DND-41 (cell line): ENCODE data around the gene TOM1.

Source experiments
- ATAC-seq: fragments of 200-7000 bp; cut with Tn5 transposase; 3 replicates; pipeline ENCODE4 v1.9.1; 2021; ENCODE audit warnings: low read depth; ENCODE audit not compliant: insufficient read depth
- DNase-seq: peaks from one replicate; pipeline ENCODE4 v3.0.0-alpha.2; 2020
- H2AFZ ChIP-seq: 2 replicates; pipeline ENCODE4 v1.6.0; 2012; ENCODE audit warnings: low read depth, low read length
- H3K27ac ChIP-seq: 2 replicates; pipeline ENCODE4 v1.5.1; 2012; ENCODE audit warnings: low read length, inconsistent platforms
- H3K27me3 ChIP-seq: fragments of 200-600 bp; sonication (generic); 2 replicates; pipeline ENCODE4 v1.6.0; 2012; ENCODE audit warnings: low read length, mild to moderate bottlenecking, inconsistent platforms; ENCODE audit not compliant: insufficient read depth, poor library complexity
- H3K36me3 ChIP-seq: 2 replicates; pipeline ENCODE4 v1.5.1; 2012; ENCODE audit warnings: low read length, inconsistent platforms; ENCODE audit not compliant: insufficient read depth
- H3K4me1 ChIP-seq: 2 replicates; pipeline ENCODE4 v1.5.1; 2012; ENCODE audit warnings: mild to moderate bottlenecking, low read length; ENCODE audit not compliant: insufficient read depth
- H3K4me2 ChIP-seq: 2 replicates; pipeline ENCODE4 v1.6.0; 2012; ENCODE audit warnings: mild to moderate bottlenecking, moderate library complexity, low read length, inconsistent platforms; ENCODE audit not compliant: insufficient read depth
- H3K4me3 ChIP-seq, 2 experiments: fragments of 200-600 bp in 1 of 2; shearing (Covaris generic) in 1 of 2; 2 replicates each; pipeline ENCODE4 v1.5.1; 2012 to 2016; ENCODE audit warnings: inconsistent platforms in 2 of 2, low read length in 2 of 2, mild to moderate bottlenecking in 2 of 2, low read depth in 1 of 2, moderate library complexity in 1 of 2
- H3K79me2 ChIP-seq: 2 replicates; pipeline ENCODE4 v1.6.0; 2012; ENCODE audit warnings: low read length, inconsistent platforms; ENCODE audit not compliant: insufficient read depth
- H3K9ac ChIP-seq: 2 replicates; pipeline ENCODE4 v1.6.0; 2012; ENCODE audit warnings: low read depth, mild to moderate bottlenecking, inconsistent platforms, low read length, moderate library complexity
- H3K9me3 ChIP-seq: 2 replicates; pipeline ENCODE4 v1.5.1; 2012; ENCODE audit warnings: low read length, moderate library complexity, mild to moderate bottlenecking, inconsistent platforms; ENCODE audit not compliant: insufficient read depth, severe bottlenecking
- H4K20me1 ChIP-seq: 2 replicates; pipeline ENCODE4 v1.6.0; 2012; ENCODE audit warnings: low read length; ENCODE audit not compliant: insufficient read depth
- EZH2 ChIP-seq: IDR thresholded peaks from 3 replicates; pipeline ENCODE4 v1.6.1; 2012; ENCODE audit warnings: borderline replicate concordance, low read depth, mild to moderate bottlenecking, moderate library complexity, low read length, inconsistent platforms; ENCODE audit not compliant: severe bottlenecking
- TF ChIP-seq, protein P1 (sequence below): IDR thresholded peaks from 2 replicates; pipeline ENCODE4 v1.5.1; 2012; ENCODE audit warnings: borderline replicate concordance, low read length, moderate library complexity, mild to moderate bottlenecking; ENCODE audit not compliant: poor library complexity, severe bottlenecking; ENCODE audit errors: extremely low read depth

Gene TOM1

DNA sequence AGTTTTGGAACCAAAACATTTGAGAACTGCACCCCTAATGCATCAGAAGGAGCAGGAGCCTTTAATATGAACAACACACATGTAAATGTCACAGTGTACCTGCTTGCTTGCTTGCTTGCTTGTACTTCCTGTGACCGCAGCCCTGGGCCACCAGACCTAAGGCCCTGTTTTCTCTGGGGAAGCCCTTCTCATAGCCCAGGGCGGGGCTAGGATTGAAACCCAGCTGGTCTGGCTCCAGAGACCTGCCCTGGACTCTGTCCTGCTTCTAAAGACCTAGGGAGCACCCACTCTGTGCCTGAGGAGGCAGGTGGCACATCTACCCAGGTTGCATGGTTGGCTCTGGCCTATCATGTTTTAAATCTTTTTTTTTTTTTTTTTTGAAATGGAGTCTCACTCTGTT is 92.7 kb downstream of the TOM1 start:
- H3K4me3 ChIP-seq: no peak overlapping the region
- ATAC-seq (no peak), DNase-seq (no peak)
- no peaks in the 10 kb centered on the region for H3K36me3 ChIP-seq
- no peaks in the 10 kb centered on the region for H4K20me1 ChIP-seq
- H3K4me1 ChIP-seq: no peaks in the 10 kb centered on the region
- TF ChIP-seq, protein P1, sequence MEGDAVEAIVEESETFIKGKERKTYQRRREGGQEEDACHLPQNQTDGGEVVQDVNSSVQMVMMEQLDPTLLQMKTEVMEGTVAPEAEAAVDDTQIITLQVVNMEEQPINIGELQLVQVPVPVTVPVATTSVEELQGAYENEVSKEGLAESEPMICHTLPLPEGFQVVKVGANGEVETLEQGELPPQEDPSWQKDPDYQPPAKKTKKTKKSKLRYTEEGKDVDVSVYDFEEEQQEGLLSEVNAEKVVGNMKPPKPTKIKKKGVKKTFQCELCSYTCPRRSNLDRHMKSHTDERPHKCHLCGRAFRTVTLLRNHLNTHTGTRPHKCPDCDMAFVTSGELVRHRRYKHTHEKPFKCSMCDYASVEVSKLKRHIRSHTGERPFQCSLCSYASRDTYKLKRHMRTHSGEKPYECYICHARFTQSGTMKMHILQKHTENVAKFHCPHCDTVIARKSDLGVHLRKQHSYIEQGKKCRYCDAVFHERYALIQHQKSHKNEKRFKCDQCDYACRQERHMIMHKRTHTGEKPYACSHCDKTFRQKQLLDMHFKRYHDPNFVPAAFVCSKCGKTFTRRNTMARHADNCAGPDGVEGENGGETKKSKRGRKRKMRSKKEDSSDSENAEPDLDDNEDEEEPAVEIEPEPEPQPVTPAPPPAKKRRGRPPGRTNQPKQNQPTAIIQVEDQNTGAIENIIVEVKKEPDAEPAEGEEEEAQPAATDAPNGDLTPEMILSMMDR: no peak
- TF ChIP-seq EZH2: no peak
- H3K79me2 ChIP-seq: no peaks in the 10 kb centered on the region
- no peaks in the 10 kb centered on the region for H3K9me3 ChIP-seq
- no peak overlapping the region for H3K4me2 ChIP-seq
- H3K27ac ChIP-seq: no peak overlapping the region
- no peak overlapping the region for H2AFZ ChIP-seq
- H3K9ac ChIP-seq: no peak overlapping the region
- no peaks in the 10 kb centered on the region for H3K27me3 ChIP-seq

DNA sequence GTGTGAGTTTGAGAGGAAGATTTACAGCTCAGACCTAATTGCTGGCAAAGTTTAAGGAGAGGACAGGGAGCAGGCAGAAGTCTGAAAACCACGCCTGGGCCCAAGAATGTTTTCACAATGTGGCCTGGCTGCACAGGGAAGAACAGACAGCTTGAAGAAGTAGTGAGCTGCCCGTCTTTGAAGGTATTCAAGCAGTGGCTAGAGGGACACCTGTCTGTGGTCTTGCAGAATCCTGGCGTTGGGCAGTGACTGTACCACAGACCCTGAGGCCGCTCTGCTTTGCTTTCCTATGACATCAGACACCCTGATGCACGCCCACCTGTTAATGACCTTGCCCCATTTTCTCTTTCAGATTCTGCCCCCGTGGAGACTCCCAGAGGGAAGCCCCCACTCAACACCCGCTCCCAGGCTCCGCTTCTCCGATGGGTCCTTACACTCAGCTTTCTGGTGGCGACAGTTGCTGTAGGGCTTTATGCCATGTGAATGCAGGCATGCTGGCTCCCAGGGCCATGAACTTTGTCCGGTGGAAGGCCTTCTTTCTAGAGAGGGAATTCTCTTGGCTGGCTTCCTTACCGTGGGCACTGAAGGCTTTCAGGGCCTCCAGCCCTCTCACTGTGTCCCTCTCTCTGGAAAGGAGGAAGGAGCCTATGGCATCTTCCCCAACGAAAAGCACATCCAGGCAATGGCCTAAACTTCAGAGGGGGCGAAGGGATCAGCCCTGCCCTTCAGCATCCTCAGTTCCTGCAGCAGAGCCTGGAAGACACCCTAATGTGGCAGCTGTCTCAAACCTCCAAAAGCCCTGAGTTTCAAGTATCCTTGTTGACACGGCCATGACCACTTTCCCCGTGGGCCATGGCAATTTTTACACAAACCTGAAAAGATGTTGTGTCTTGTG is 93.7 kb downstream of the TOM1 start:
- Histone ChIP-seq H3K4me2 (no peak overlapping the region), H3K4me1 (no peaks in the 10 kb centered on the region), H3K9ac (no peak overlapping the region), H3K27ac (no peak overlapping the region), H3K9me3 (no peaks in the 10 kb centered on the region), H2AFZ (peak overlapping the region; percentile 43; the same call in 1 of the 2 replicates), H3K79me2 (no peaks in the 10 kb centered on the region), H3K4me3 (no peak overlapping the region), H3K36me3 (no peaks in the 10 kb centered on the region), H4K20me1 (no peaks in the 10 kb centered on the region), H3K27me3 (no peaks in the 10 kb centered on the region)
- TF ChIP-seq, protein P1: no peak
- no peak for TF ChIP-seq EZH2
- DNase-seq (no peak), ATAC-seq (no peak)

DNA sequence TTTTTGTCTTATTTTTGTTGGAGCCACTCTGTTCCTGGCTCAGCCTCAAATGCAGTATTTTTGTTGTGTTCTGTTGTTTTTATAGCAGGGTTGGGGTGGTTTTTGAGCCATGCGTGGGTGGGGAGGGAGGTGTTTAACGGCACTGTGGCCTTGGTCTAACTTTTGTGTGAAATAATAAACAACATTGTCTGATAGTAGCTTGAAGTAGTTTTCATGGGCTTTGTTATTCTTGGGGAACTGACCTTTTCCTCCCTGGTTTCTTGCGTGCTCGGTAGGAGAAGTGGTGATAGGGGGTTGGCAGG is 94.3 kb downstream of the TOM1 start:
- H3K9me3 ChIP-seq: no peaks in the 10 kb centered on the region
- no peaks in the 10 kb centered on the region; the same call in 1 of the 2 replicates for H3K79me2 ChIP-seq
- H3K4me3 ChIP-seq: no peak overlapping the region
- H3K36me3 ChIP-seq: no peaks in the 10 kb centered on the region
- H3K4me1 ChIP-seq: peaks cover 5% of the 10 kb centered on the region
- peak overlapping the region; percentile 43; the same call in 1 of the 2 replicates for H2AFZ ChIP-seq
- H3K4me2 ChIP-seq: no peak overlapping the region
- no peak overlapping the region for H3K9ac ChIP-seq
- H3K27me3 ChIP-seq: no peaks in the 10 kb centered on the region
- H4K20me1 ChIP-seq: no peaks in the 10 kb centered on the region
- H3K27ac ChIP-seq: no peak overlapping the region
- ATAC-seq: no peak
- TF ChIP-seq EZH2: no peak
- TF ChIP-seq, protein P1: no peak
- no peak for DNase-seq
